Adipocyte (in vitro differentiated cells): ENCODE results near the gene SNRNP40.
"Not testable (repeated sequence)": the region's sequence is repeated elsewhere in the genome, so short reads cannot be mapped to it uniquely, and the experiment has no call there.

Experiments
- DNase-seq: peaks from one replicate; pipeline ENCODE4 v3.0.0-alpha.2; 2015; ENCODE audit warnings: low read depth
- H3K27me3 ChIP-seq: replicated peaks from 2 replicates; pipeline ENCODE4 v1.7.0; 2013; ENCODE audit warnings: mild to moderate bottlenecking, low read length, moderate library complexity; ENCODE audit not compliant: control insufficient read depth, insufficient read depth
- H3K36me3 ChIP-seq: 2 replicates; pipeline ENCODE4 v1.7.0; 2013; ENCODE audit warnings: low read length, mild to moderate bottlenecking, moderate library complexity; ENCODE audit not compliant: control insufficient read depth, insufficient read depth, severe bottlenecking
- H3K4me1 ChIP-seq: 2 replicates; pipeline ENCODE4 v1.7.0; 2013; ENCODE audit warnings: mild to moderate bottlenecking, low read length, moderate library complexity; ENCODE audit not compliant: control insufficient read depth, insufficient read depth
- H3K4me3 ChIP-seq: 2 replicates; pipeline ENCODE4 v1.7.0; 2013; ENCODE audit warnings: mild to moderate bottlenecking, low read length, moderate library complexity
- H3K9ac ChIP-seq: 2 replicates; pipeline ENCODE4 v1.7.0; 2013; ENCODE audit warnings: mild to moderate bottlenecking, low read length, moderate library complexity
- H3K9me3 ChIP-seq: 2 replicates; pipeline ENCODE4 v1.7.0; 2013; ENCODE audit warnings: mild to moderate bottlenecking, low read length, moderate library complexity; ENCODE audit not compliant: control insufficient read depth

Gene SNRNP40

DNA sequence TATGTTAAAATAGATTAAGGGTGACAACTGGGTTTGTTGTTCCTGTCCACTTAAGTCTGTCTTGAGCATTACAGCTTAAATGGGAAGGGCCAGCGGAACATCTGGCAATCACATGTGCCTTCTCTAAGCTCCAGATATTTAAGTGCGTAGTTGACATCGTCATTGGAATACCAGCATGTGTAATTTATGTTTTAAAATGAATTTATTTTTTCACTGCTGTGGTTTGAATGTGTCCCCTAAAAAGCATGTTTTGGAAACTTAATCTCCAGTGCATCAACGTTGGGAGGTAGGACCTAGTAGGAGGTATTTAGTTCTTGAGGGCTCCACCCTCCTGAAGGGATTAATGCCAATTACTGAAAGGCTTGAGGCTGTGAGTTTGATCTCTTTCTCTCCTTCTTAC, 13.6 kb upstream of the SNRNP40 start:
- H3K9ac ChIP-seq: no peak overlapping the region
- peaks cover 24% of the 10 kb centered on the region for H3K4me1 ChIP-seq
- DNase-seq: no peak
- H3K36me3 ChIP-seq: peaks cover 48% of the 10 kb centered on the region
- no peaks in the 10 kb centered on the region for H3K9me3 ChIP-seq
- no peak overlapping the region for H3K4me3 ChIP-seq
- H3K27me3 ChIP-seq: no peaks in the 10 kb centered on the region

DNA sequence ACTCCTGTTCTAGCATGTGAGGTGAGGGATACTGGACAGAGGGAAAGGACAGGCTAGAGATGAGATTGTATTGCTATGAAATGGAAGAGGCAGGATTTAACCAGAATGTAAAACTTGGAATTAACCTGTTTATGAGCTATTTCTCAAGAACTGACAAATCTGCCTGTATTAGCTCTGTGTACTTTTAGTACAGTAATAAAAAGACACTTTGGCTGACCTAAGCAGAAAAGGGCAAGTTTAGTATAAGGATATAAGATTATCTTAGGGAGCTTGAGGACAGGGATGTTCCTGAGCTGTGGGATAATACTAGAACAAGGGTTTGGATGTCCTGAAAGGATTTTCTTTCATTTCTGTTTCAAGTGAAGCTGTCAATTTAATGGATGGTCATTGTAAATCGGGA, 11.4 kb upstream of the SNRNP40 start:
- peaks cover 32% of the 10 kb centered on the region for H3K36me3 ChIP-seq
- no peak overlapping the region for H3K9ac ChIP-seq
- H3K9me3 ChIP-seq: no peaks in the 10 kb centered on the region
- H3K27me3 ChIP-seq: no peaks in the 10 kb centered on the region
- peaks cover 18% of the 10 kb centered on the region for H3K4me1 ChIP-seq
- no peak overlapping the region for H3K4me3 ChIP-seq
- DNase-seq: no peak

DNA sequence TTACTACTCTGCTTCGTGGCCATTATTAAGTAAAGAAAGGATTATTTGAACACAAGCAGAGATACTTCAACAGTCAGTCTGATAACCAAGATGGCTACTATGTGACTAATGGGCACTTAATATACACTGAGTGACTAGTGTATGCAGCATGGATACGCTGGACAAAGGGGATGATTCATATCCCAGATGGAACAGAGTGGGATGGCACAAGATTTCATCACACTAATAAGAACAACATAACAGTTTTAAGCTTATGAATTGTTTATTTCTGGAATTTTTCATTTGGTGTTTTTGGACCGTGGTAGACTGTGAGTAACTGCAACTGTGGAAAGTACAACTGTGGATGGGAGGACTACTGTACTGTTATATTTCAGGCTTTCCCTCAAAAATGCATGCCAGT, 9.7 kb upstream of the SNRNP40 start:
- H3K4me3 ChIP-seq: no peak overlapping the region
- H3K9me3 ChIP-seq: no peaks in the 10 kb centered on the region
- no peaks in the 10 kb centered on the region for H3K27me3 ChIP-seq
- peaks cover 16% of the 10 kb centered on the region for H3K36me3 ChIP-seq
- peaks cover 18% of the 10 kb centered on the region for H3K4me1 ChIP-seq
- H3K9ac ChIP-seq: no peak overlapping the region
- DNase-seq: peak; percentile 77

DNA sequence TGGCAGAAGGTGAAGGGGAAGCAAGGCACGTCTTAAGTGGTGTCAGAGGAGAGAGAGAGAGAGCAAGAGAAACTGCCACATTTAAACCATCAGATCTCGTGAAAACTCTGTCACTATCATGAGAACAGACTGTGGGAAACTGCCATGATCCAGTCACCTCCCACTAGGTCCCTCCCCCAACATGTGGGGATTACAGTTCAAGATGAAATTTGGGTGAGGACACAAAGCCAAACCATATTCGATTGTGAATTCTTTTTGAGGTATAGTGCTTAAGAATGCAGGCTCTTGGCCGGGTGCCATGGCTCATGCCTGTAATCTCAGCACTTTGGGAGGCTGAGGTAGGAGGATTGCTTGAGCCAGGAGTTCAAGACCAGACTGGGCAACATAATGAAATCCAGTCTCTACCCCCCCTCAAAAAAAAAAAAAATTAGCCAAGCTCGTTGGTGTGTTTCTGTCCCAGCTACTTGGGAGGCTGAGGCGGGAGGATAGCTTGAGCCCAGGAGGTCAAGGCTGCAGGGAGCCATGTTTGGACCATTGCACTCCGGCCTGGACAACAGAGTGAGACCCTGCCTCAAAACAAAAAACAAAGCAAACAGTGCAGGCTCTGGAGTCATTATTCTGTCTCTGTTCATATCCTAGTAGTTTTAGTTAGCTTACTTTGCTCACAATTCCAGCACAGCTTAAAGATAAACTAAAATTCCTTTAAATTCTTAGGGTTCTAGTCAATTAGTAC, 6.3 kb upstream of the SNRNP40 start:
- H3K36me3 ChIP-seq: no peaks in the 10 kb centered on the region
- H3K27me3 ChIP-seq: no peaks in the 10 kb centered on the region
- no peaks in the 10 kb centered on the region for H3K9me3 ChIP-seq
- peaks cover 30% of the 10 kb centered on the region for H3K4me1 ChIP-seq
- no peak overlapping the region for H3K4me3 ChIP-seq
- DNase-seq: no peak
- H3K9ac ChIP-seq: no peak overlapping the region

DNA sequence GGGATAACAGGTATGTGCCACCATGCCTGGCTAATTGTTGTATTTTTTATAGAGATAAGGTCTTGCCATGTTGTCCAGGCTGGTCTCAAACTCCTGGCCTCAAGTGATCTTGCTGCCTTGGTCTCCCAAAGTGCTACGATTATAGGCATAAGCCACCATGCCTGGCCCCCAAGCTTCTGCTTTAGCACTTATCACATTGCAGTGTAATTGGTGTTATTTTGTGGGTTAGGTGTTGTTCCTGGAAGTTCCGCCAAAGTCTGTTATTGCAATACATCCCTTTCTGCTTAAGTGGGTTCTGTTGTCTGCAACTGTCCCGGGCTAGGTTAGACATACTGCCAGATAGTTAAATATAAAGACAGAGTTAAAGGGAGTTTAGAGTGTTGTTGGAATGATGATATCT, 3.6 kb upstream of the SNRNP40 start:
- Histone ChIP-seq H3K27me3 (no peaks in the 10 kb centered on the region), H3K4me3 (no peak overlapping the region), H3K9ac (no peak overlapping the region), H3K4me1 (peaks cover 29% of the 10 kb centered on the region), H3K9me3 (no peaks in the 10 kb centered on the region), H3K36me3 (no peaks in the 10 kb centered on the region)
- DNase-seq: no peak

DNA sequence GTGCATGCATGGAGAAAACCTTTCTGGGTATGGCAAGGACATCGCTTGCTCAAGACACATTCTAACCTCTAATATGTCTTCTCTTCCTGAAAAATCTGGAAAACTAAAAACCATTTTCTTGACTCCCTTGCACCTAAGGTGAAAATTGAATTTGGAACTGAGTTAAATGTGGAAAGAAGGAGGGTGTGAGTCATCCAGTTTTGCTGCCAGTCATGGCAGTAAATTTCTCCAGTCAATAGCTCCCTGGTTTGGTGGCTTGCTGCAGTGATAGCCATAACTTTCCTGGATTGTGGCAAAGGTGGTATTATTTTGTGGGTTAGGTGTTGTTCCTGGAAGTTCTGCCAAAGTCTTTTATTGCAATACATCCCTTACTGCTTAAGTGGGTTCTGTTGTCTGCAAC, 2.8 kb upstream of the SNRNP40 start:
- no peak overlapping the region for H3K9ac ChIP-seq
- no peaks in the 10 kb centered on the region for H3K9me3 ChIP-seq
- peak; percentile 18 for DNase-seq
- H3K36me3 ChIP-seq: no peaks in the 10 kb centered on the region
- H3K27me3 ChIP-seq: no peaks in the 10 kb centered on the region
- H3K4me1 ChIP-seq: peaks cover 29% of the 10 kb centered on the region
- no peak overlapping the region for H3K4me3 ChIP-seq

DNA sequence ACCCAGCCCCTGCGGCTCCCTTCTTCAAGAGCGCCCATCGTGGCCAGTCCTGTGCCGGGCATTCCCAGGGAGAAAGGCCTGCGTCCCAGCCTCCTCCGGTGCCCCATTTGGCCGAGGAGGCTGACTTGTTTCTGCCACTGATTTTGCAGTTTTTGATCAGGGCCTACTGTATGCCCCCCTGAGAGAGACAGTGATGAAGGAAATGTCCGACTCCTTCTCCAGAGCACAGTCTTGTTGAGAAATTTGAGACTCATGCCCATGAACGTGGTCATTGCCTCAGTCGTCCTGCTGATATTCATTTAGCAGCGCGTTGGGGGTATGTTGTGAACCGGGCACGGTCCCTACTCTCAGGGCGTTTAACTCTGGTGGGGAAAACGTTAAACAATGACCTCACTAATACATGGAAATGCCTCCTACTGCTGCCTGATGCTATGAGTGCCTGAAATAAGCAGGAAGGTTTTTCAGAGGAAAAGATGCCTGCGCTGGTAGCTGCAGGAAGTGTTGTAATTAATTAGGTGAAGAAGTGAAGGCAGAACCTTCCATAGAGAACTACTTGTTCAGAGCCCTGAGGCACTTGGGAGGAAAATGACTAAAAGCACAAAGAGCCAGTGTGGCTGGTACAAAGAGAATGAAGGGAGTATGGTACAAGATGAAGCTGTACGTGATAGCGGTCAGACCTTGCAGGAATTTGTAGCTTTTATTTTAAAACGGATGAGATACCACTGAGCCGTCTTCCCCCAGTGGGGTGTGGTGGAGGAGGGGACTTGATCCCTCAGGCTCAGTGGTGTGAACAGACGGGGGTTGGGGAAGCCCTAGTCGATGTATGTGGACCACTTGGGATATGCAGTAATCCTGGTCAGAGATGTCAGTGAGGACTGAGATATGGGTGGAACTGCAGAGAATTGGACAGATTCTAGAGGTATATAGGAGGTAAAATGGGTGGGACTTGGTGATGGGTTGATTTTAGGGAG, 974 bp upstream of the SNRNP40 start:
- peak; percentile 65 for DNase-seq
- peaks cover 11% of the 10 kb centered on the region for H3K36me3 ChIP-seq
- peaks cover 29% of the 10 kb centered on the region for H3K4me1 ChIP-seq
- no peaks in the 10 kb centered on the region for H3K9me3 ChIP-seq
- peak overlapping the region; percentile 96 for H3K4me3 ChIP-seq
- H3K27me3 ChIP-seq: no peaks in the 10 kb centered on the region
- H3K9ac ChIP-seq: peak overlapping the region; percentile 97

DNA sequence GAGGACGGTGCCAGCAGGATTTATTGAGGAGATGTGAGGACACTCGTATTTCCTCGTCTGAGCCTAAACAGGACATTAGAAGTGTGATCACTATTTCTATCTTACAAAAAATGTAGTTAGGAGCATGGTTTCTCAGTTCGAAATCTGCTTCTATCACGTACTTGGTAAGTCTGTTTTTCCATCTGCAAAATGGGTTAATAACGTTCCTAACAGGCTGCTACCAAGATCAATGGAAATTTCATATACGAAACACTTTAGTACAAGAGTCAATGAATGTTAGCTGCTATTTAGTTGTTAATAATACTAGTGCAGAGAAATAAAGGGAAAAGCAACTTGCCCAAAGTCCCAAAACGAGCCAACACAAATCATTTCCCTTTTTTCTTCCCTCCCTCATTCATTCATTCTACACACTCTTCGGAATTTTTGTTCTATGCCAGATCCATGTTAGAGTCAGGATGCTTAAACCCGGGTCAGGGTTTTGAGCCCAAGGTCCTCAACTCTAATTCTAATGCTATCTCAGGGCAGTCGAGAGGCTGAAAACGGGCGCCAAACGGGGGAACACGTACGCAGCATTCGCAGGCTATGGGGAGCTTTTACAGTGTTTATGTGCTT, 608 bp downstream of the SNRNP40 start:
- DNase-seq: no peak

DNA sequence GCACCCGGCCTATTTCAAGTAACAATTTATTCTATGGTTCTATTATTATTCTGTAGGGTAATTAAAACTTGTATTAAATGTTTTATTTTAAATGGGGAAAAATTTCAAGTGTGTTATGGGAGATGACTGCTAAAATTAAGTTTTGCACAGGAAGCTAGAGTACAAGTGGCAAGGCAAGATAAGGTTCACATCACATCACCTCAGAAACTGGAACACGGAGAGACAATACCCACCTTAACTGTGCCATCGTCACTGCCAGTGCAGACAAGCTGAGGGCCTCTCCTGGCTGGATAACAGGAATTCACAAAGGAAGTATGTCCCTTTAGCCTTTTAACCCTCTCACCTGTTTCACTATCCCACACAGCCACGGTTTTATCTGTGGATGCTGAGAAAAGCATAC, 7.6 kb downstream of the SNRNP40 start:
- no peak for DNase-seq
- no peak overlapping the region for H3K4me3 ChIP-seq
- H3K36me3 ChIP-seq: peaks cover 76% of the 10 kb centered on the region
- H3K27me3 ChIP-seq: no peaks in the 10 kb centered on the region
- H3K9ac ChIP-seq: no peak overlapping the region
- H3K9me3 ChIP-seq: no peaks in the 10 kb centered on the region
- H3K4me1 ChIP-seq: no peaks in the 10 kb centered on the region

More for the DNA sequence above, 608 bp downstream of the SNRNP40 start:
- H3K9ac ChIP-seq: peak overlapping the region; percentile 97
- H3K36me3 ChIP-seq: peaks cover 26% of the 10 kb centered on the region
- H3K4me1 ChIP-seq: peaks cover 29% of the 10 kb centered on the region
- H3K4me3 ChIP-seq: peak overlapping the region; percentile 96
- no peaks in the 10 kb centered on the region for H3K27me3 ChIP-seq
- H3K9me3 ChIP-seq: no peaks in the 10 kb centered on the region

DNA sequence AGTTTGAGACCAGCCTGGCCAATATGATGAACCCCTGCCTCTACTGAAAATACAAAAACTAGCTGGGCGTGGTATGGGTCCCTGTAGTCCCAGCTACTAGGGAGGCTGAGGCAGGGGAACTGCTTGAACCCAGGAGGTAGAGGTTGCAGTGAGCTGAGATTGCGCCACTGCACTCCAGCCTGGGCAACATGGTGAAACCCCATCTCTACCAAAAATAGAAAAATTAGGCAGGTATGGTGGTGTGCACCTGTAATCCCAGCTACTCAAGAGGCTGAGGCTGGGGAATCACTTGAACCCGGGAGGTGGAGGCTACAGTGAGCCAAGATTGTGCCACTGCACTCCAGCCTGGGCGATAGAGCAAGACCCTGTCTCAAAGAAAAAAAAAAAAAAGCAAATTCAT, 8.8 kb downstream of the SNRNP40 start:
- H3K9ac ChIP-seq, H3K27me3 ChIP-seq, H3K4me3 ChIP-seq, H3K9me3 ChIP-seq, DNase-seq, H3K4me1 ChIP-seq: not testable (repeated sequence)
- peaks cover 75% of the 10 kb centered on the region for H3K36me3 ChIP-seq

DNA sequence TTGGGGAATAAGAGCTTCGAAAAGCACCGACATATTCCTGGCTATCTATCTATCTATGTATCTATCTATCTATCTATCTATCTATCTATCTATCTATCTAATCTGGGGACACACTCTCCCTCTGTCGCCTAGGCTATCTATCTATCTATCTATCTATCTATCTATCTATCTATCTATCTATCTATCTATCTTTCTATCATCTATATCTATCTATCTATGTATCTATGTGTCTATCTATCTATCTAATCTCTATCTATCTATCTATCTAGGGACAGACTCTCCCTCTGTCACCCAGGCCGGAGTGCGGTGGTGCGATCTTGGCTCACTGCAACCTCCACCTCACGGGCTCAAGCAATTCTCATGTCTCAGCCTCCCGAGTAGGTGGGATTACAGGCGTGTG, 14.2 kb downstream of the SNRNP40 start:
- not testable (repeated sequence) for H3K4me3 ChIP-seq, DNase-seq, H3K9ac ChIP-seq, H3K4me1 ChIP-seq, H3K9me3 ChIP-seq, H3K27me3 ChIP-seq
- peaks cover 71% of the 10 kb centered on the region for H3K36me3 ChIP-seq
